Esophagus mucosa (tissue), 1 donor: Measurements from ENCODE around the gene ANXA7. TPM values are rescaled to one million over a fixed set of nuclear protein-coding genes. Genes with fewer than 3 reads are reported as not detected.
A peak's percentile ranks its signal among the peaks of the same experiment; 100 is the strongest.
"Not testable (repeated sequence)": the region's sequence is repeated elsewhere in the genome, so short reads cannot be mapped to it uniquely, and the experiment has no call there.

Experiments used
- ATAC-seq: fragments of 200-7000 bp; cut with Tn5 transposase; one replicate; pipeline ENCODE4 v1.9.1; 2020
- total RNA-seq: library from RNA; stranded (reverse); gene quantifications from one replicate; pipeline ENCODE4 v1.2.4, GENCODE V29; 2023
- donor health status: DM: yes; HTN: yes; CAD: no.

The ANXA7 gene
- total RNA-seq, 1 donor from 2014 or later = 117 TPM

DNA sequence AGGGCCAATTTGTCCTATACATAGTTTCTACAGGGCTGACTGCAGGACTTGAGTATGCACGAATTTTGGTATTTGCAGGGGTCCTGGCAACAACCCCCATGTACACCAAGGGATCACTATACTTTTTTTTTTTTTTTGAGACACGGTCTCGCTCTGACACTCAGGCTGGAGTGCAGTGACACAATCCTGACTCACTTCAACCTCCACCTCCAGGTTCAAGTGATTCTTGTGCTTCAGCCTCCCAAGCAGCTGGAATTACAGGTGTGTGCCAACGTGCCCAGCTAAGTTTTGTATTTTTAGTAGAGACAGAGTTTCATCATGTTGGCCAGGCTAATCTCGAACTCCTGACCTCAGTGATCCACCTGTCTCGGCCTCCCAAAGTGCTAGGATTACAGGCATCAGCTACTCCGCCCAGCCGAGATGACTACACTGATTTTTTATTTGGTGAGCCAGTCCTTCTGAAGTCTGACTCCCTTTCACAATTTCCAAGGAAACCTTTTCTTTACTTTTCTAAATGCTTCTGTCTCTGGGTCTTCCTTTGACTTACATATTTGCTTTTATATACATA, 75.0 kb downstream of the ANXA7 start:
- ATAC-seq = peak; percentile 62

DNA sequence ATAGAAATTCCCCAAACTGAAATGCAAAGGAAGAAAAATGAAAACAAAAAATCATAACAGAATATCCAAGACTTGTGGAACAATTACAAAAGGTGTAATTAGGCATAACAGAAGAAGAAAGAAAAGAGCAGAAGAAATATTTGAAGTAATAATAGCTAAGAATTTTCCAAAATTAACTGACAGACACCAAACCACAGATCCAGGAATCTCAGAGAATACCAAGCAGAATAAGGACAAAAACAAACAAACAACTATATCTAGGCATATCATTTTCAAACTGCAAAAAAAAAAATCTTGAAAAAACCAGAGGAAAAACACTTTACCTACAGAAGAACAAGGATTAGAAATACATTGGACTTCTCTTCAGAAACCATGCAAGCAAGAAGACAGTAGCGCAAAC, 80.7 kb downstream of the ANXA7 start:
- ATAC-seq = no peak

DNA sequence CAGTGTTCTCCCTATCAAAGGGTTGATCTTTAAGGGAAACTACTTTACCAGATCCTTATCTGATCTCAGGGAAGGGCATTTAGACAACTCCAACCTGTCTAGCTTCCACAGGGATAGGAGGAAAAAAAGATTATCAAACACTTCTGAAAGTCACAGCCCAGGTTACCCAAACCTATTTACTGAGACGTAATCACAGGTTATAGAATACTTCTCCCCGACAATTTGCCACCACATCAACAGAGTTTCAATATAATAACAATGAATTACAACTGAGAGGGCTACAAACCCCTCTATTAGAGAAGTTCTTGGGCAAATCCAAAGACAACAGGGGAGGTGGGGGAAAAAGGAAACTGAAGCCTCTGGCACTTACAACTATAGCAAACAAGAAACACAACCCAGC, 81.5 kb downstream of the ANXA7 start:
- no peak for ATAC-seq

DNA sequence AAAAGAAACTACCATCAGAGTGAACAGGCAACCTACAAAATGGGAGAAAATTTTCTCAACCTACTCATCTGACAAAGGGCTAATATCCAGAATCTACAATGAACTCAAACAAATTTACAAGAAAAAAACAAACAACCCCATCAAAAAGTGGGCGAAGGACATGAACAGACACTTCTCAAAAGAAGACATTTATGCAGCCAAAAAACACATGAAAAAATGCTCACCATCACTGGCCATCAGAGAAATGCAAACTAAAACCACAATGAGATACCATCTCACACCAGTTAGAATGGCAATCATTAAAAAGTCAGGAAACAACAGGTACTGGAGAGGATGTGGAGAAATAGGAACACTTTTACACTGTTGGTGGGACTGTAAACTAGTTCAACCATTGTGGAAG, 85.3 kb downstream of the ANXA7 start:
- ATAC-seq = not testable (repeated sequence)

DNA sequence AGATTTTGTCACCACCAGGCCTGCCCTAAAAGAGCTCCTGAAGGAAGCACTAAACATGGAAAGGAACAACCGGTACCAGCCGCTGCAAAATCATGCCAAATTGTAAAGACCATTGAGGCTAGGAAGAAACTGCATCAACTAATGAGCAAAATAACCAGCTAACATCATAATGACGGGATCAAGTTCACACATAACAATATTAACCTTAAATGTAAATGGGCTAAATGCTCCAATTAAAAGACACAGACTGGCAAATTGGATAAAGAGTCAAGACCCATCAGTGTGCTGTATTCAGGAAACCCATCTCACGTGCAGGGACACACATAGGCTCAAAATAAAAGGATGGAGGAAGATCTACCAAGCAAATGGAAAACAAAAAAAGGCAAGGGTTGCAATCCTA, 88.6 kb downstream of the ANXA7 start:
- ATAC-seq = not testable (repeated sequence)

Other genes with a start within 250 kb of the ANXA7 start
- 20.0 TPM for gene ECD, start 246.1 kb downstream of the ANXA7 start, total RNA-seq
- gene FAM149B1, start 245.9 kb downstream of the ANXA7 start, total RNA-seq = 14.4 TPM
- gene DNAJC9, start 166.8 kb downstream of the ANXA7 start, total RNA-seq = 19.3 TPM
- 92.7 TPM for gene MRPS16, start 161.4 kb downstream of the ANXA7 start, total RNA-seq
- gene CFAP70, start 55.2 kb downstream of the ANXA7 start, total RNA-seq = 0.40 TPM
- 1.2 TPM for gene MSS51, start 19.5 kb upstream of the ANXA7 start, total RNA-seq
- 19.2 TPM for gene PPP3CB, start 82.0 kb upstream of the ANXA7 start, total RNA-seq
- gene USP54, start 177.3 kb upstream of the ANXA7 start, total RNA-seq = 44.8 TPM
- gene MYOZ1, start 227.4 kb upstream of the ANXA7 start, total RNA-seq = 0.44 TPM
- gene SYNPO2L, start 242.0 kb upstream of the ANXA7 start, total RNA-seq = 0.84 TPM